GM21737 (cell line): ENCODE results near the gene NDUFA9.

ENCODE experiments used
- ATAC-seq: cut with Tn5 transposase; IDR thresholded peaks from one replicate; pipeline ENCODE4 v1.9.1; 2021; ENCODE audit warnings: mild to moderate bottlenecking, moderate library complexity; ENCODE audit not compliant: unreplicated experiment

The NDUFA9 gene

GRCh38 chr12:4690760-4691159, 41.8 kb downstream of the NDUFA9 start:
- ATAC-seq, result no peak
